PC-3 (cell line): ENCODE results near the gene RSPH6A. TPM values are rescaled to one million over a fixed set of nuclear protein-coding genes. Genes with fewer than 3 reads are reported as not detected.

ENCODE experiments used
- ATAC-seq: fragments of 200-7000 bp; cut with Tn5 transposase; 2 replicates; pipeline ENCODE4 v1.9.1; 2020; ENCODE audit warnings: mild to moderate bottlenecking, moderate library complexity
- BruUV-seq: library from RNA; stranded (reverse); fragments of 400-500 nt; replicated peaks from 2 replicates; lab custom pipeline; 2021; lab: Mats Ljungman, UMichigan
- CTCF ChIA-PET: fragments of 300-600 bp; sonication (Branson Sonifier 250); formaldehyde crosslinking; loops from one replicate; lab custom pipeline; 2022; ENCODE audit warnings: antibody characterized with exemption; lab: Charles Lee
- POLR2A ChIA-PET: fragments of 300-600 bp; sonication (Branson Sonifier 250); formaldehyde crosslinking; loops from one replicate; lab custom pipeline; 2022; ENCODE audit warnings: antibody characterized with exemption; ENCODE audit not compliant: unreplicated experiment; lab: Charles Lee
- DNase-seq: peaks from one replicate; pipeline ENCODE4 v3.0.0-alpha.2; 2015
- H2AFZ ChIP-seq: fragments of 300-600 bp; sonication (generic); 2 replicates; pipeline ENCODE4 v1.6.0; 2016; ENCODE audit warnings: antibody characterized with exemption, low read length
- H3F3A ChIP-seq: fragments of 300-600 bp; sonication (generic); one replicate; pipeline ENCODE4 v1.6.0; 2017; ENCODE audit warnings: antibody characterized with exemption, low read length, control low read depth, mild to moderate bottlenecking; ENCODE audit not compliant: unreplicated experiment
- H3K27ac ChIP-seq: fragments of 300-600 bp; sonication (generic); 2 replicates; pipeline ENCODE4 v1.5.1; 2016; ENCODE audit warnings: mild to moderate bottlenecking, low read length
- H3K27me3 ChIP-seq: fragments of 300-600 bp; sonication (generic); 2 replicates; pipeline ENCODE4 v1.6.1; 2016; ENCODE audit warnings: low read length, mixed read lengths
- H3K36me3 ChIP-seq: fragments of 300-600 bp; sonication (generic); 2 replicates; pipeline ENCODE4 v1.6.1; 2016; ENCODE audit warnings: low read depth, mixed run types, low read length, mixed read lengths
- H3K4me1 ChIP-seq: fragments of 300-600 bp; sonication (generic); 2 replicates; pipeline ENCODE4 v1.5.1; 2016; ENCODE audit warnings: low read length; ENCODE audit not compliant: insufficient read depth
- H3K4me2 ChIP-seq: fragments of 300-600 bp; sonication (generic); 2 replicates; pipeline ENCODE4 v1.6.0; 2016; ENCODE audit warnings: low read length
- H3K4me3 ChIP-seq: fragments of 300-600 bp; sonication (generic); 2 replicates; pipeline ENCODE4 v1.5.1; 2016; ENCODE audit warnings: mild to moderate bottlenecking, low read length, mixed read lengths
- H3K79me2 ChIP-seq: fragments of 300-600 bp; sonication (generic); 2 replicates; pipeline ENCODE4 v1.6.1; 2017; ENCODE audit warnings: low read length, mixed read lengths
- H3K9ac ChIP-seq: fragments of 300-600 bp; sonication (generic); 2 replicates; pipeline ENCODE4 v1.6.0; 2016; ENCODE audit warnings: mild to moderate bottlenecking, low read length
- H3K9me2 ChIP-seq: fragments of 300-600 bp; sonication (generic); replicated peaks from 2 replicates; pipeline ENCODE4 v1.6.1; 2016; ENCODE audit warnings: mixed run types, low read length, mixed read lengths
- H3K9me3 ChIP-seq: fragments of 300-600 bp; sonication (generic); 2 replicates; pipeline ENCODE4 v1.6.1; 2016; ENCODE audit warnings: low read length, mixed read lengths
- H4K20me1 ChIP-seq: fragments of 300-600 bp; sonication (generic); 2 replicates; pipeline ENCODE4 v1.6.1; 2016; ENCODE audit warnings: low read length, mixed read lengths
- CTCF ChIP-seq: fragments of 300-600 bp; sonication (generic); conservative IDR thresholded peaks from 2 replicates; pipeline ENCODE4 v1.5.1; 2017; ENCODE audit warnings: antibody characterized with exemption, low read depth, mild to moderate bottlenecking, low read length
- EZH2 ChIP-seq: fragments of 300-600 bp; sonication (generic); IDR thresholded peaks from one replicate; pipeline ENCODE4 v1.6.1; 2017; ENCODE audit warnings: antibody characterized with exemption, mild to moderate bottlenecking, low read length; ENCODE audit not compliant: unreplicated experiment
- EZH2phosphoT487 ChIP-seq: fragments of 300-600 bp; sonication (generic); IDR thresholded peaks from 2 replicates; pipeline ENCODE4 v1.6.1; 2018; ENCODE audit warnings: mild to moderate bottlenecking, antibody characterized with exemption, low read length, borderline replicate concordance
- intact Hi-C: fragments of 100-400 bp; cut with micrococcal nuclease; formaldehyde crosslinking; loops from 2 replicates; pipeline ENCODE4 v1.9.0; 2023
- total RNA-seq: library from RNA; depleted of rRNA; stranded (reverse); fragments of >200 nt; gene quantifications from 2 replicates; pipeline ENCODE4 v1.2.3, GENCODE V29; 2014

Gene RSPH6A
- total RNA-seq, 1 experiment from 2014 or later: not detected

GRCh38 chr19:45785097-45785496 lies 30.0 kb downstream of the RSPH6A start:
- Histone ChIP-seq H3K9me3 (no peaks in the 10 kb centered on the region), H3K4me2 (no peak overlapping the region), H3K27ac (no peak overlapping the region), H3K27me3 (no peaks in the 10 kb centered on the region), H3K36me3 (peaks cover 8% of the 10 kb centered on the region; the same call in 1 of the 2 replicates), H4K20me1 (no peaks in the 10 kb centered on the region), H3K79me2 (no peaks in the 10 kb centered on the region), H3K4me3 (no peak overlapping the region), H3K4me1 (peaks cover 38% of the 10 kb centered on the region), H3F3A (no peaks in the 10 kb centered on the region), H3K9ac (no peak overlapping the region), H2AFZ (no peak overlapping the region), H3K9me2 (no peaks in the 10 kb centered on the region)
- no peak for ATAC-seq
- intact Hi-C loops: no loop called here
- BruUV-seq: no TSS peak
- TF ChIP-seq CTCF (no peak), EZH2 (no peak), EZH2phosphoT487 (no peak)
- ChIA-PET POLR2A (no interaction called here), CTCF (no interaction called here)
- no peak for DNase-seq

- no peaks in the 10 kb centered on the region for H3F3A ChIP-seq
- H3K9me2 ChIP-seq: no peaks in the 10 kb centered on the region
- ATAC-seq (no peak), DNase-seq (no peak)
- no peak overlapping the region for H2AFZ ChIP-seq
- CTCF ChIA-PET: no interaction called here
- H3K4me1 ChIP-seq: peaks cover 44% of the 10 kb centered on the region
- no peak overlapping the region for H3K27ac ChIP-seq
- no peak for TF ChIP-seq CTCF
- TF ChIP-seq EZH2phosphoT487: no peak
- no peak for TF ChIP-seq EZH2
- H3K4me3 ChIP-seq: no peak overlapping the region
- H3K9me3 ChIP-seq: no peaks in the 10 kb centered on the region
- no peaks in the 10 kb centered on the region for H3K79me2 ChIP-seq
- H3K27me3 ChIP-seq: no peaks in the 10 kb centered on the region
- H3K36me3 ChIP-seq: peaks cover 3% of the 10 kb centered on the region; the same call in 1 of the 2 replicates
- no peak overlapping the region for H3K4me2 ChIP-seq
- POLR2A ChIA-PET: no interaction called here
- no TSS peak for BruUV-seq
- intact Hi-C loops: no loop called here
- no peak overlapping the region for H3K9ac ChIP-seq
- no peaks in the 10 kb centered on the region for H4K20me1 ChIP-seq
These were observed 31.0 kb downstream of the RSPH6A start for GRCh38 chr19:45784096-45784495.
